Kidney (tissue), 14 donors: Measurements from ENCODE around the gene KLHL41. TPM values are rescaled to one million over a fixed set of nuclear protein-coding genes. Genes with fewer than 3 reads are reported as not detected.
A peak's percentile ranks its signal among the peaks of the same experiment; 100 is the strongest.
"Not testable (repeated sequence)": the region's sequence is repeated elsewhere in the genome, so short reads cannot be mapped to it uniquely, and the experiment has no call there.

Experiments
- DNase-seq, 5 donors: peaks; one replicate each; pipeline ENCODE4 v3.0.0-alpha.2; 2013 to 2020
- FAIRE-seq: peaks from 2 replicates; lab custom pipeline; 2012; peaks lifted over from hg19 to GRCh38; lab: Jason Lieb, UNC
- H3K27ac ChIP-seq, 2 donors: one replicate each; pipeline ENCODE4 v1.7.0; 2013; ENCODE audit warnings: low read depth in 2 of 2, low read length in 2 of 2, inconsistent platforms in 1 of 2
- H3K27me3 ChIP-seq: one replicate; pipeline ENCODE4 v1.7.1; 2013; ENCODE audit warnings: low read length, inconsistent platforms; ENCODE audit not compliant: control insufficient read depth, insufficient read depth
- H3K36me3 ChIP-seq, 3 donors: one replicate each; pipeline versions ENCODE4 v1.7.0 to v1.7.1; 2013; ENCODE audit warnings: low read length in 3 of 3, control low read depth in 1 of 3, inconsistent platforms in 1 of 3; ENCODE audit not compliant: insufficient read depth in 3 of 3, control insufficient read depth in 2 of 3
- H3K4me1 ChIP-seq, 3 donors: one replicate each; pipeline versions ENCODE4 v1.7.0 to v1.7.1; 2013; ENCODE audit warnings: low read length in 3 of 3, inconsistent platforms in 1 of 3, low read depth in 1 of 3; ENCODE audit not compliant: control insufficient read depth in 2 of 3, insufficient read depth in 2 of 3
- H3K4me3 ChIP-seq, 3 donors: one replicate each; pipeline versions ENCODE4 v1.7.0 to v1.8.1; 2013; ENCODE audit warnings: low read length in 3 of 3, control low read depth in 1 of 3, inconsistent platforms in 1 of 3
- H3K9ac ChIP-seq, 3 donors: one replicate each; pipeline versions ENCODE4 v1.7.0 to v1.7.1; 2013; ENCODE audit warnings: low read length in 3 of 3, control low read depth in 1 of 3, inconsistent platforms in 1 of 3
- H3K9me3 ChIP-seq, 3 donors: one replicate each; pipeline versions ENCODE4 v1.7.0 to v1.7.1; 2013; ENCODE audit warnings: low read length in 3 of 3, control low read depth in 1 of 3, inconsistent platforms in 1 of 3; ENCODE audit not compliant: control insufficient read depth in 2 of 3, insufficient read depth in 1 of 3
- CTCF ChIP-seq: IDR thresholded peaks from 3 replicates; pipeline ENCODE4 v1.5.1; 2012; ENCODE audit warnings: mild to moderate bottlenecking, moderate library complexity, borderline replicate concordance; ENCODE audit not compliant: insufficient read depth; ENCODE audit errors: extremely low read depth
- intact Hi-C: fragments of 100-400 bp; cut with DNase I; formaldehyde crosslinking; loops from one replicate; pipeline ENCODE4 v1.11.1; 2022
- polyA plus RNA-seq: library from polyadenylated mRNA; stranded (reverse); fragments of 350-450 nt; fragmentation: Illumina TruSeq; extraction: RNeasy Lipid Tissue Mini Kit (QIAGEN cat#74804); gene quantifications from one replicate; pipeline ENCODE4 v1.2.3, GENCODE V29; 2014; ENCODE audit warnings: low read depth, low replicate concordance; ENCODE audit not compliant: insufficient read depth
- total RNA-seq: library from RNA; stranded (reverse); fragmentation: NEBNext Ultra II Directional; extraction: Animal tissue kit (Norgen Biotek cat#: 25700); gene quantifications from one replicate; pipeline ENCODE4 v1.2.1, GENCODE V29; 2021
- donor health status: control.
- donor health status: control.
- donor health status: control.
- donor health status: control.
- donor health status: control.
- donor health status: DM: yes; HTN: yes; CAD: no.
- donor health status: Normal renal cell carcinoma (clear cell type).

Gene KLHL41
- total and polyA plus RNA-seq, 2 donors from 2014 or later = 0.71 to 1.8 TPM

- Histone ChIP-seq H3K4me3 (no peak overlapping the region), H3K4me1 (no peaks in the 10 kb centered on the region), H3K9me3 (no peaks in the 10 kb centered on the region), H3K9ac (no peak overlapping the region), H3K36me3 (peaks cover 0 to 14% (median 0%) of the 10 kb centered on the region in 3 donors), H3K27me3 (no peaks in the 10 kb centered on the region), H3K27ac (no peak overlapping the region)
- no peak for FAIRE-seq
- intact Hi-C loops = no loop called here
- DNase-seq = no peak
- no peak for TF ChIP-seq CTCF
Measured at GRCh38 chr2:169540146-169540545, 30.6 kb downstream of the KLHL41 start.

- Histone ChIP-seq H3K9me3 (no peaks in the 10 kb centered on the region), H3K4me1 (no peaks in the 10 kb centered on the region), H3K27ac (no peak overlapping the region), H3K36me3 (peaks cover 0 to 11% (median 0%) of the 10 kb centered on the region in 3 donors), H3K9ac (no peak overlapping the region), H3K27me3 (no peaks in the 10 kb centered on the region), H3K4me3 (no peak overlapping the region)
- no peak for TF ChIP-seq CTCF
- no peak for FAIRE-seq
- DNase-seq = no peak
- intact Hi-C loops = no loop called here
Measured at GRCh38 chr2:169542433-169542832, 32.9 kb downstream of the KLHL41 start.

GRCh38 chr2:169546756-169547155 is 37.3 kb downstream of the KLHL41 start:
- no peak for DNase-seq
- Histone ChIP-seq H3K36me3 (peaks cover 0 to 6% (median 0%) of the 10 kb centered on the region in 3 donors), H3K4me1 (no peaks in the 10 kb centered on the region), H3K4me3 (no peak overlapping the region), H3K9ac (no peak overlapping the region), H3K27me3 (no peaks in the 10 kb centered on the region), H3K27ac (no peak overlapping the region), H3K9me3 (no peaks in the 10 kb centered on the region)
- intact Hi-C loops = no loop called here
- FAIRE-seq = no peak
- TF ChIP-seq CTCF = no peak

- Histone ChIP-seq H3K9me3 (no peaks in the 10 kb centered on the region), H3K27me3 (no peaks in the 10 kb centered on the region), H3K27ac (no peak overlapping the region), H3K4me3 (no peak overlapping the region), H3K4me1 (no peaks in the 10 kb centered on the region), H3K9ac (no peak overlapping the region), H3K36me3 (peaks cover 0 to 5% (median 3%) of the 10 kb centered on the region in 3 donors)
- FAIRE-seq (no peak), DNase-seq (peak in 1 of 5 donors; percentile 19)
- TF ChIP-seq CTCF = no peak
- intact Hi-C loops = no loop called here
Measured at GRCh38 chr2:169561364-169561763, 51.9 kb downstream of the KLHL41 start.

- H3K9me3 ChIP-seq, H3K27ac ChIP-seq, DNase-seq, intact Hi-C loops, H3K36me3 ChIP-seq, H3K27me3 ChIP-seq, H3K4me1 ChIP-seq, FAIRE-seq, H3K9ac ChIP-seq, H3K4me3 ChIP-seq: not testable (repeated sequence)
Measured at GRCh38 chr2:169562084-169562483, 52.6 kb downstream of the KLHL41 start.
